GM23338 (cell line): ENCODE measurements around the gene BAIAP2.

Source experiments
- CREB1 ChIP-seq: fragments of 250-450 bp; sonication (Bioruptor Pico); IDR thresholded peaks from 2 replicates; pipeline ENCODE4 v1.5.0; 2020; ENCODE audit warnings: low read depth, mild to moderate bottlenecking, moderate library complexity
- CTCF ChIP-seq, 2 experiments: fragments of 200-600 bp in 1 of 2; sonication (generic) in 1 of 2; conservative IDR thresholded peaks; 2 replicates each; pipeline versions ENCODE4 v1.5.1 to v1.6.1; 2016 to 2017; ENCODE audit warnings: antibody characterized with exemption in 2 of 2, low read depth in 2 of 2, mild to moderate bottlenecking in 2 of 2, moderate library complexity in 1 of 2
- POLR2AphosphoS5 ChIP-seq: IDR thresholded peaks from 2 replicates; pipeline ENCODE4 v1.6.1; 2016; ENCODE audit warnings: antibody characterized with exemption, low read depth
- REST ChIP-seq: IDR thresholded peaks from one replicate; pipeline ENCODE4 v1.6.1; 2018; ENCODE audit warnings: antibody characterized with exemption; ENCODE audit not compliant: unreplicated experiment

- TF ChIP-seq REST (no peak), CREB1 (no peak), POLR2AphosphoS5 (no peak), CTCF (conservative IDR thresholded peaks at IDR 0.05; ENCODE audit: low read depth in 2 of 2) (no peak)
These were observed 48.3 kb downstream of the BAIAP2 start for GRCh38 chr17:81083125-81083765.
